Tibial nerve (tissue), 4 donors: ENCODE measurements around the gene CNOT2.

Experiments
- CTCF ChIP-seq, 5 experiments: fragments of 200-600 bp in 3 of 5; fragments of 450-650 bp in 2 of 5; sonication (generic) in 3 of 5; IDR thresholded peaks; one replicate each; pipeline ENCODE4 v1.5.1; 2016 to 2019; ENCODE audit warnings: antibody characterized with exemption in 5 of 5, mild to moderate bottlenecking in 3 of 5, moderate library complexity in 2 of 5
- EP300 ChIP-seq, 2 donors: sonication (generic); formaldehyde crosslinking; IDR thresholded peaks; one replicate each; pipeline ENCODE4 v1.6.1; 2017; ENCODE audit warnings: antibody characterized with exemption in 2 of 2, mild to moderate bottlenecking in 1 of 2
- POLR2A ChIP-seq, 2 donors: fragments of 450-650 bp; IDR thresholded peaks; one replicate each; pipeline ENCODE4 v1.6.1; 2017; ENCODE audit warnings: antibody characterized with exemption in 2 of 2, mild to moderate bottlenecking in 2 of 2, moderate library complexity in 2 of 2

DNA sequence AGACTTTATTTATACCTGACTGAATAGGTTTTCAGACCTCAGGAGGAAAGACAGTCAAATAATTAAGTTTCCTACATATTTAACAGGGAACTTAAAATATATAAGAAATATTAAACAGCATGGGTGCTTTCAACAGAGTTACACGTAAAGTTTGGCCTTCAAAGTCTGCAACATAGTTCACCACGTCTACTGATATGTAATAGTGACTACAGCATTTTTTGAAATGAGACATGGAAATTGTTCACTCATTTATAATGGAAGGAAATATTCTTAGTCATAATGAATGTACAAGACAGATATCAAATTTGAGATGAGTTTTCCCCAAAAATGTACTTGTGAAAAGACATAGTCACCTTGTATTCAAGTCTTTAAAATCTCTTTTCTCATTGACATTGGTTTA, 66.1 kb downstream of the CNOT2 start:
- TF ChIP-seq CTCF (IDR thresholded peaks at IDR 0.05) (no peak), EP300 (IDR thresholded peaks at IDR 0.05) (no peak), POLR2A (IDR thresholded peaks at IDR 0.05) (no peak)
